NCI-H460 (cell line): ENCODE measurements around the gene VKORC1. TPM values are rescaled to one million over a fixed set of nuclear protein-coding genes. Genes with fewer than 3 reads are reported as not detected.
"Not testable (repeated sequence)": the region's sequence is repeated elsewhere in the genome, so short reads cannot be mapped to it uniquely, and the experiment has no call there.

ENCODE experiments used
- DNase-seq: peaks from one replicate; pipeline ENCODE4 v3.0.0-alpha.2; 2016; ENCODE audit warnings: low read depth; ENCODE audit errors: extremely low read depth
- total RNA-seq: library from RNA; depleted of rRNA; stranded (reverse); fragments of >200 nt; shearing (Covaris generic); gene quantifications from 2 replicates; pipeline ENCODE4 v1.2.3, GENCODE V29; 2014

VKORC1 gene
- total RNA-seq, 1 experiment from 2014 or later = 148 TPM

- DNase-seq = peak; percentile 65
Observed at GRCh38 chr16:31108035-31108793, 13.6 kb upstream of the VKORC1 start, which contains the start of gene BCKDK. TSS of gene BCKDK (plus strand) at chr16:31108386. CDS start at chr16:31109224, 838 bp downstream.

- no peak for DNase-seq
Observed at GRCh38 chr16:31107465-31107867, 12.9 kb upstream of the VKORC1 start.

DNA sequence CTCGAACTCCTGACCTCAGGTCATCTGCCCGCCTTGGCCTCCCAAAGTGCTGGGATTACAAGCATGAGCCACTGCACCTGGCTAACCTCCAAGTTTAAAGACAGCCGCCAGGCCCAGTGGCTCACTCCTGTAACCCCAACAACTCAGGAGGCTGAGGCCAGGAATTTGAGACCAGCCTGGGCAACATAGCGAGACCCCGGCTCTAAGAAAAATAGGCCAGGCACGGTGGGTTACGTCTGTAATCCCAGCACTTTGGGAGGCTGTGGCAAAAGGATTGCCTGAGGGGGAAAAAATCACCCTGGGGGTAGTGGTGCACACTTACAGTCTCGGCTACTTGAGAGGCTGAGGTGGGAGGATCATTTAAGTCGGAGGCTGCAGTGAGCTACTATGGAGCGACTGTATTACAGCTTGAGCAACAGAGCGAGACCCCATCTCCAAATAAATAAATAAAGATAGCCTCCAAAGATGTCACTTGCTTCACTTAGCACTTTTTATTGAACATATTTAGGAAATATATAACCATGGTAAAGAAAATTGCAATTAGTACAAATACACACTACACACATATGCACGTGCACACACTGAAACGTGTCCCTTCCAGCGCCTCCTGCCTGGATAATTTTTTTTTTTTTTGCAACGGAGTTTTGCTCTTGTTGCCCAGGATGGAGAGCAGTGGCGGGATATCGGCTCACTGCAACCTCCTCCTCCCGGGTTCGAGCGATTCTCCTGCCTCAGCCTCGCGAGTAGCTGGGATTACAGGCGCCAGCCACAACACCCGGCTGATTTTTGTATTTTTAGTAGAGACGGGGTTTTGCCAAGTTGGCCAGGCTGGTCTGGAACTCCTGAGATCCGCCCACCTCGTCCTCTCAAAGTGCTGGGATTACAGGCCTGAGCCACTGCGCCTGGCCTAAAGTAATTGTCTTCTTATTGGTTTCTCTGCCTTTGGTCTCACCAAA lies 12.2 kb upstream of the VKORC1 start:
- DNase-seq = no peak

GRCh38 chr16:31105677-31106213 lies 11.1 kb upstream of the VKORC1 start:
- DNase-seq = peak; percentile 67

- DNase-seq = not testable (repeated sequence)
Observed at GRCh38 chr16:31100876-31101641, 6.5 kb upstream of the VKORC1 start.

DNA sequence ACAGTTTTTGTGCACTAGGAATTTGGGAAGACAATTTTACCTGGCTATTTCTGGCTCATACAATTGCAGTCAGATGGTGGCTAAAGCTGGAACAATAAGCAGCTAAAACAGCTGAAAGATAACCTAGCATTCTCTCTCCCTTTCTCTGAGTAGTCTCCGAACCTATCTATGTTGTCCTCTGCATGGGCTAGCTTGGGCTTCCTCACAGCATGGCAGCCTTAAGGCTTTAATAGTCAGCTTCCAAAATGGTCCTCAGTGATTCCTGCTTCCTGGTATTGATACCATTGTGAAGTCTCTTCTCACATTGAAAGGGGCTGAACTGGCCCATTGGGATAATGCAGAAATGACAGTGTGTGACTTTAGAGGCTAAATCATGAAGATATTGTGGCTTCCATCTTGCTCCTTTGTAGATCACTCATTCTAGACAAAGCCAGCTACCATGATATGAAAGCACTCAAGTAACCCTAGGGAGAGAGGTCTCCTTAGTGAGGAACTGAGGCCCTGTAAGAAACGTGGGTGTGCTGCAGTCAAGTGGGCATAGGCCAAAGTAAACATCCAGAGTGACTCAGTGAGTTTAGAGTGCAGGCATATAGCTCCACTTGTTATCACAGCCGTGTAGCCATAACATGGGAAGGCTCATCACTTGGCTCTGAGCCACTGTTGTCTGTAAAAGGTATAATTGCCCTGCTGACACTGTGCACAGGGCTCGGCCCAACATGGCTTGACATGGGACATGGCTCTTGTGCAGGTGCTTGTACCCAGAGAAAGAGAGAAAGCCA lies 5.5 kb upstream of the VKORC1 start:
- DNase-seq = no peak

DNA sequence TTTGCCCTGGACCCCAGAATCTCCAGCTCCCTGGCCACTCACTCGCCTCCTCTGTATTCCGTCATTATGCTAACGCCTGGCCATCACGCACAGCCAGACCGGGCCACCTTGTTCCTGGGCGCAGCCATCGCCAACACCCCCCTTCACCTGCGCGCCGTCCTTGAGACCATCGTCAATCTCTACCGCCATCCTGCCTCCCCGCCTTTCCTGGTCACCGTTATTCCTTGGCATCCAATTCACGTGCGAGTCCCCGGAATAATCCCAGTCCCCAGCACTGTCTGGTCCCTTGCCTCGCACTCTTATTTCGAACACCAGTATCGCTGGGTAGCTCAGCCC lies 541 bp downstream of the VKORC1 start:
- no peak for DNase-seq

GRCh38 chr16:31093132-31093703 lies 1.4 kb downstream of the VKORC1 start:
- no peak for DNase-seq

DNA sequence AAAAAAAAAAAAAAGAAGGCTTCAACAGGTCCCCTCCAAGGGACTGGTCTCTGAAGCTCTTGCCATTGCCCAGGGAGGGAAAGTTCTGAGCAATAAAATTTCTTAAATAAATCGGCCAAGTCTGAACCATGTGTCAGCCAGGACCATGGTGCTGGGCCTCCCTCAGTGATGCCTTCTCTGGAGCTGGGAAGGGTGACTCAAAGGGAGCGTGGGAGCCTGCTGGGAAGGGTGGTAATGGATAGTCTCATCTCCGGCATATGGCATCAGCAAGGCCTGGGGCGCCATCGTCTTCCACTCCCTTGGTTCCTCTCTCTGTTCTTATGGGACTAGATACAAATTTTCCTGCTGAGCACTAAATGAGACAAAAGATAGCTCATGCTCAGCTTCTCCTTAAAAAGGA lies 2.3 kb downstream of the VKORC1 start:
- no peak for DNase-seq

DNA sequence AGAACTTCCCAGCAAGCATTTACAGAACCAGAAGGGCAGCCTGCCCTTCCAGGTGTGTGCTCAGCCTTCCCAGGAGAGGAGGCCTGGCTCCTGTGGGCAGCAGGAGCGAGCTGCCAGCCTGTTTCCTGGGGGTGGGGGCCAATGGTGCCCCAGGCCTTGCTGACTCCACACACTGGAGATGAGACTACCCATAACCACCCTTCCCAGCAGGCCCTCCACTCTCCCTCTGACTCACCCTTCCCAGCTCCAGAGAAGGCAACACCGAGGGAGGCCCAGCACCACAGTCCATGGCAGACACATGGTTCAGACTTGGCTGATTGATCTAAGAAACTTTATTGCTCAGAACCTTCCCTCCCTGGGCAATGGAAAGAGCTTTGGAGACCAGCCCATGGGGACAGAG lies 4.1 kb downstream of the VKORC1 start:
- DNase-seq = no peak

DNA sequence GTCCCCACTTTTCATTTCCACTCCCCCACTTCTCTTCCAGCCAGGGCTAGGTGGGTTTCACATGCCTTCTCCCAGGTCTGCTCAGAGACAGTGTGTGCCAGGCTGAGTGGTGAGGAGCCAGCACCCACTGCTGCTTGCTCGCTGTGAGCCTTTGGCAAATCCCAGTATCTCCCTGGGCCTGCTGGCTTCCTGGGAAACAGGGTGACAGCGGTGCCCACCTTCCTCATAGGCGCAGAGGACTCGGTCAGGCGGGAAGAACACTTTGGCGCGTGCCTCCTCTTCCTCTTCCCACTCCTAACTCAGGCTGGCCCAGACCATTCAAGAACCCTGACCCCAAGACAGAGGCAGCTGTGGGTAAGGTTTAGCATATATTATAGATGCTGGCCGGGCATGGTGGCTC lies 5.4 kb downstream of the VKORC1 start:
- DNase-seq = no peak

GRCh38 chr16:31088459-31089183 lies 6.0 kb downstream of the VKORC1 start, which contains the start of gene PRSS53:
TSS of gene PRSS53 (minus strand) at chr16:31088943. CDS start at chr16:31088809, 134 bp downstream.
- DNase-seq = no peak

DNA sequence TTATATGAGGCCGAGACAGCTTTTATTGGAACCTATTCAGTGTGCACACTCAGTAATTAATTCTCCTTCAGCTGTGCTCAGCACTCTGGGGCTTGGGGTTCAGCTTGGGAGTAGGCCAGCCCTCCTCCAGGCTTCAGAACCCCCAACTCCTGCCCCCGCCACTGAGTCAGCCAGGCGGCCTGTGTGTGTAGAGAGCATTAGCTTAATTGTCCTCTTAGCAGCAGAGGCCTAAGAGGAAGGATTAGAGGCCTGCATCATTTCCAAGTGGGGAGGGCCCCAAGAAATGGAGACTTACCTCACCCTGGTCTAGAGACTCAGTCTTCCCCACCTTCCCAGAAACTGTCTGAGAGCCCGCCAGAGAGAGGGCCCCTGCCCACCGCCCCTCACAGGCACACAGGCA lies 6.6 kb downstream of the VKORC1 start:
- no peak for DNase-seq

GRCh38 chr16:31087481-31087880 lies 7.1 kb downstream of the VKORC1 start:
- no peak for DNase-seq

DNA sequence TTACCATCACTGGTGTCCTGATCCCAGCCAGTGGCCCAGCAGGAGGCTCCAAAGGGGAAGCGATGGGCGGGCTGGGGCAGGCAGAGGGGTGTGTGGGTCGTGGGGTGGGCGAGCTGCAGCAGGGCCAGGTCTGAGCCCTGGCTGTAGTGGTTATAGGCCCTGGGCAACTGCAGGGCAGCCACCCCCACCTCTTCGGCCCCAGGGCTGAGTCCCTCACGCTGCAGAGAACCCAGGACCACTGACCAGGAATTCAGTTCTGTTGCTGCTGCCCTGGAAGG lies 8.0 kb downstream of the VKORC1 start:
- DNase-seq = no peak

GRCh38 chr16:31085873-31086628 lies 8.5 kb downstream of the VKORC1 start:
- no peak for DNase-seq

DNA sequence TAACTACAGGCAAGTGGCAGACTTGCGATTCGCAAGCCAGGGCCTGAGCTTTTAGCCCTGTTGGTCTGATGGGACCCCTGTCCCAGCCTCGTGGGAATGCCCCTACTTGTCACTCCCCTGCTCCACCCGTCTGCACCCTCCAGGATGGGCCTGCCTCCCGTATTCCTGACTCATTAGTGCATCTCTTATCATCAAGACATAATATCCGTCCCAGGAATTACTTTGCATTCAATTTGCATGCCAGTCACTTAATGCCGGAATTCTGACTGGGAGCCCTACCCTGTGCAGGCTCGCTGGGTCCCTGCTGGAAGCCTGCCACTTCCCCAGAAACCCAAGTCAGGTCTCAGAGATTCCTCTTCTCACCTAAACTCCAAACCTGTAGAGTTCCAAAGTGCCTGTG lies 9.2 kb downstream of the VKORC1 start:
- DNase-seq = no peak

- no peak for DNase-seq
Observed at GRCh38 chr16:31084584-31085302, 9.9 kb downstream of the VKORC1 start.
